SIG-M5 (cell line): ENCODE measurements around the gene LRP6.
"Not testable (repeated sequence)": the region's sequence is repeated elsewhere in the genome, so short reads cannot be mapped to it uniquely, and the experiment has no call there.

Source experiments
- DNase-seq: peaks from one replicate; lab custom pipeline; 2025; lab: John Stamatoyannopoulos, UW

LRP6 gene

DNA sequence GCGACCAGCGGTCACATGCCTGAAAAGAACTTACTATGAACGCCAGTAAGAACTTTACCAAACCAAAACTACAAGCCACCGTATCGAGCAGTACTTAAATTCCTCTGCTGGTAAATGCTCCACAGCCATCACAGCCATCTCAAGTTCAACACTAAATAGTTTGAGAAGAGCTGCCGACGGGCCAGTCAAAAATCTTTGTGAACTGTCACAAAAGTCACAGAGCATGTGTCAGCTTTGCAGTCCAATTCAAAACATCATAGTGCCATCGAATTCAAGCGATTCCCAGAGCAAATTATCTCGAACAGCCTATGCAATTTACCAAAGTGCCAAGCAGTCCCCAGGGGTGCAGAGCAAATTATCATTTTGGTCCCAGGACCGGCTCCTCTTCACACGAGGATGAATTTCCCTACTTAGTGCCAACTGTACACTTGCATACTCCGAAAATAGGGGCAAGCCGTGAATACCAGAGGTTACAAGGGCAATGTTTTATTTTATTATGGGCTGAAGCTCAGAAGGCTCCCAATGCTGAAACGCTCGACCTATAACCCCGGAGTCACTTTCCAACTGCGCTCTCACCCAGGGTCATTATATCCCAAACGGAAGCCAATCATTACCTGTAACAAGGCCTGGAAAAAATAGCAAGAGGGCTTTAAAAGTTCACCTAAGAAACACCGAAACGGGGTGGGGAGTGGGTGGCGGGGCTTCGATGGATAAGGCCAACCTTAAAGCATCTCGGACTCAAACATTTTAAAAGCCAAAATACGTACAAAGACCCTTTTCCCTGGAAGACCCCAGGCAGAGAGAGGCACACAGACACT lies 1.1 kb downstream of the LRP6 start:
- no peak for DNase-seq

DNA sequence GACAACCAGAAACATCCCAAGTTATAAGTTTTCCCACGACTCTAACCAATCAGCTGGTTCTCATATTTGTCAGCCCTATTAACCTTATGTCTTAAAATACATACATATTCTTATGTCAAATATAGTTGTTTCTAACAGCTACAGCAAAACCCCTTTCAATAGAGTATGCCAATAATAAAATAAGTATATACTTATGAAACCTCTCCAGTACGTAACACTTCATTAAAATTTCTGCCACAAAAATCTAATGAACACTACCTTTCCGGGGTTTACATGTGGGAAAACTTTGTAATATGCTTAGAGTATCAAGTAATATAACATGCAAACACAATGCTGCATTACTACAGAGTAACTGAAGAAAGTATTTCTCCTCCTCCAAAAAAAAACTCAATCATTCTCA lies 1.8 kb downstream of the LRP6 start:
- DNase-seq, result no peak

DNA sequence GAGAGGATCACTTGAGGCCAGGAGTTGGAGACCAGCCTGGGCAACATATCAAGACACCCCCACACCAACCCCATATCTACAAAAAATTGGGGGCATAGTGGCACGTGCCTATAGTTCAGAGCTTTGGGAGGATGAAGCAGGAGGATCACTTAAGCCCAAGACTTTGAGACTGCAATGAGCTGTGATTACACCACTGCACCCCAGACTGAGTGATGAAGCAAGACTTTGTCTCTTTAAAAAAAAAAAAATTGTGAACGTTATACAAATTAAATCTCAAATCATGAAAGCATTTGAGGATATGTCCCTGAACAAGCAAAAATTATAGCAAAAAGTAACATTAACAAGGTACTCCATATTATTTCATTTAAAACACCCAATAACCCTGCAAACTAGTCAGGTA lies 2.9 kb downstream of the LRP6 start:
- no peak for DNase-seq

DNA sequence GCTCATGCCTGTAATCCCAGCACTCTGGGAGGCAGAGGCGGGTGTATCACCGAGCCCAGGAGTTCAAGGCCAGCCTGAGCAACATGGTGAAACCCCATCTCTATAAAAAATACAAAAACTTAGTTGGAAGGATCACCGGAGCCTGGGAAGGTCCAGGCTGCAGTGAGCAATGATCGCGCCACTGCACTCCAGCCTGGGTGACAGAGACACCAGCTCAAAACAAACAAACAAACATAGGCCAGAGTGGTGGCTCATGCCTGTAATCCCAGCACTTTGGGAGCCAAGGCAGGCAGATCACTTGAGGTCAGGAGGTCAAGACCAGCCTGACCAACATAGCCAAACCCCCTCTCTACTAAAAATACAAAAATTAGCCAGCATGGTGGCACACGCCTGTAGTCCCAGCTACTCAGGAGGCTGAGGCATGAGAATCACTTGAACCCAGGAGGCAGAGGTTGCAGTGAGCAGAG lies 10.5 kb downstream of the LRP6 start:
- not testable (repeated sequence) for DNase-seq

DNA sequence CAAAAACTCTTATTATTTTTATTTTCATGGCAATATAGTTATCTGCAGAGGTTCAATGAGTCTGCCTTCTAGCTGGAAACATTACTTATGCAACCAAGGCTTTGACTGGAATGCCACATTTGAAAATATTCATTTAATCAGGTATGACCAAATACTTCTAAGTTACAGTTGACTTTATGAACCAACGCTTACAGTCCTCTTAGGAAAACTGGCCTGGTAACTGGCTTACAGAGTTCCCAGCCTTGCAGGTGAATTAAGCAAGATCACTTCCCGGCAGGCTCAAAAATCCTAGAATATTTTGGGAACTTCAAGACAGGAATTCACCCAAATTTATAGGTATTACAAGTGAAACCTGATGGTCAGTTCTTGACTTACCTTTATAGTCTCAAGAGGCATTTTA lies 12.3 kb downstream of the LRP6 start:
- DNase-seq, result no peak

DNA sequence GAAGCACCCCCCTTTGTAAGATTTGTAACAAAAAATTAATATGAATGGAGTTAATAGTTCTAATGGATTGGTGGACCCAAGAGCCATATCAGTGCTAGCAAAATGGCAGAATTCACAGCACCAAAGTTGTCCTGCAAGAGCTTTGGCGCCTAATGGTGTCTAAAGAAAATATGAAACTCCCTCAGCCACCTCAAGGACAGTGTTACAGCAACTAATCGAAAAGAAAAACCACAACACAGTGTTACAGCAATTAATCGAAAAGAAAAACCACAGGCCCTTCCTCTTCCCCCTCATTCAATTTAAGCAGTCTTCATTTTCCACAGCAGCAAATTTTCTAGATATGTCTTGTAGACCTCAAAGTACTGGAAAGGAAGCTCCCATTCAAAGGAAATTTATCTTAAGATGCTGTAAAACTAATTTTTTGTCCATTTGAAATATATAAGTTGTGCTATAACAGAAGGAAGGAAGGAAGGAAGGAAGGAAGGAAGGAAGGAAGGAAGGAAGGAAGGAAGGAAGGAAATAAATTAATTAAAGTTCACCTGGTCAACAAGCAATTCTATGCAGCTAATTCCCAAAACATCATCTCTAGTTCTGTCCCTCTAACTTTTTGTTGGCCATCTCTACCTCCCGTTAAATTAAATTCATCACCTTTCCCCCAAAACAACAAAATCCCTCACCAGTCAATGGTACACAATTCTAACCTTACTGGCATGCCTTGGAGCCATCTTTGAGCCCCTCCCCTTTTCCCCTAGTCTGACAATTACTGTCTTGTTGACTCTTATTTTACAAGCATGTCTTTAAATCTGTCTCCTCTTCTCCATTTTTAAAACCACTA lies 17.4 kb downstream of the LRP6 start:
- no peak for DNase-seq

DNA sequence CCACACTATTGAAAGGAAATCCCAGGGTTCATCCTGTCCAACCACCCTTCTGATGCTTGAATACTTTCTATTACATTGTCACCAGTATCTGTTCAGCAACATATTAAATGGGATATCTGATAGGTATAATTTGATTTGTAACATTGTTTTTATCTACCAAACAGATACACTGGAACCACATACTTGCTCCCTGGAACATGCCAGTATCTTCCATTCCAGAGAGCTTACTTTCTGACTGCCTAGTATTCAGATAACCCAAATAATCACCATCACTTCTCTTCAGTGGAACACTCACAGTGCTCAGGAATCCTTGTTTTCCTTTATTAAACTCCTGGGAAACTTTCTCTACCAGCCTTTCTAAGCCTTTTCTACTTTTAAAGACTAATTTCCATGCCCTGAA lies 19.3 kb downstream of the LRP6 start:
- no peak for DNase-seq

DNA sequence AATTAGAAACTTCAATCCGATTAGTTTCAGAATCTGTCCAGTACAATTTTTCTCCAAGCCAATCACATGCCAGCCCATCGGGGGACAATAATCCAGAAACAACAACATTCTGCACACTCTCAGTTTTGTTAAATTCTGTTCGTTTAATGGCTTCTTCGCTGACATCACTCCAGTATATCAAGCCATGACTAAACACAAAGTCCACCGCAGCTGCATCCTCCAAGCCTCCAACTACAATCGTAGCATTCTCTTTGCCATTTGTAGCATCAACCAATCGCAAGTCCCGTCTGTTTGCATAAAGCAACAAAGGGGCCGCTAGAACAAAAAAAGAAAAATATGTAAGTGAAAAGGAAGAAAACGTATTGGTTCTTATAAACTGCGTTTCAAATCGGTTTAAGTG lies 22.5 kb downstream of the LRP6 start:
- no peak for DNase-seq

DNA sequence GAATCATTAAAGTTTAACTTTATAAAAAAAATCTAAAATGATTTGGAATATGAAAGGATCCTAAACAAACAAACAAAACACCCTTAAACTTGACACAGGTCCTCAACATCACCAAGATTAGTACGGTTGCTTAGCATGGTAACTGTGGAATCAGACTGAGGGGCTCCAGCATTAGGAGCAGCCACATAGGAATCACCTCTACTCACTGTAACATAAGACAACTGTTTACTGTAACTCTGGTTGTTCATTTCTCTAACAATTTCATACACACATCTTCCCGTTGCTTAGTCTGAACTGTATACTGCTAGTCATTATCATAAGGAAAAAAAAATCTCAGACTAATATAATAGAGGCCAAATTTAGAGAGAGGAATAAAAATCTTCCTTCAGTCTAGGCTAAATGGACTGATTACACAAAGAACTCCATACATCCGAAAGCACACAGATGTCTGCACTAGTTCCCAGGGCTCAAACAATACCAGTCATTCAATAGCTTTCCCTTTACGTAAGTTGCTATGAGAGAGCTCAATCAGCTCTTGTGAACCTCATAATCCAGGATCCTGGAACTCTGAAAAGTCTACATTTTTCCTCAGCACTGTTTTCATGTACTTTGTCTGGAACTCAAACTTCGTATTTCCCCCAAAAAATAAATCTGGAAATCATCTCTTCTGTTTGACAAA lies 26.0 kb downstream of the LRP6 start:
- no peak for DNase-seq

DNA sequence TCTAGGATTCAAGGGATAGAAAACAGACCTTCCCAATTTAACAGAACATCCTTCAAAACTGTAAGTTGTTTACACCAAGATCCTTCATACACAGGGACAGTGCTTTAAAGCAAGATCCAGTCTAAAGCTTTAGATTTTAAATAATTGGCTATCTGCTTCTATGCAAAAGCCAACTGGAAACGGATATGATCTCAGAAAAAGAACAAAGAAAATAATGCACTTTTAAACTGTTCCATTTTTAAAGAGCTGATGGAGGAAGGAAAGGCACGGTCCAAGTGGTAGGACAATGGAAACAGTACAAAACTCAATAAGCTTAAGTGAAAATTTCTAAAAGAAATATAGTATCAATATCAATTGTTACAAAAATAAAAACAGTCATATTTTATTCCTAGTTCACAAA lies 27.7 kb downstream of the LRP6 start:
- DNase-seq, result no peak

DNA sequence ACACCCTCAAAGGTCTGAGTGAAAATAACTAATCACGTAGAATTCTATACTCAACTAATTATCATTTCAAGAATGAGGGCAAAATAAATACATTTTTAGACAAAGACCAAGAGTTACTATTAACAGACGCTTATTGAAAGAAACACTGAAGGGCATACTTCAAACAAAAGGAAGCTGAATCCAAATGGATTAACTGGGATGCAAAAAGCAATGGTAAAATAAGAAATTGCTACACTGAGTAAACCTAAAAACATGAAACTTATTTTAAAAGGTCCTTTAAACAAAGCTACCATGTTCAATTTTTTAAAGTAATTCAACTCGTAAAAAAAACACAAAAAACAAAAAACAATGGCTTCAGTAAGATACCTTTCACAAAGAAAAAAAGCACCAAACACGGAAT lies 28.2 kb downstream of the LRP6 start:
- DNase-seq, result no peak

DNA sequence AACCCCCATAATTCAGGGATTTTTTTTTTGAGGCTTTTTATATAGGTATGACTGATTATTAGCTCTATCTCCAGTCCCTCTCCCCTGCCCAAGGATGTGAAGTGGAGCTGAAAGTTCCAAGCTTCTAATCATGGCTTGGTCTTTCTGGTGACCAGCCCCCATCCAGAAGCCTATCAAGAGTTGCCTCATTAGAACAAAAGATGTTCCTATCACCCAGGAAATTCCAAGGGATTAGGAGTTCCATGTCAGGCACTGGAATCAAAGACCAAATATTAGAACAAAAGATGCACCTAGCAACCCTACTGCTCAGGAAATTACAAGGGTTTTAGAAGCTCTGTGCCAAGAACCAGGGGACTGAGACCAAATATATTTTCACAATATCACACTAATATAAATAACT lies 29.9 kb downstream of the LRP6 start:
- no peak for DNase-seq

DNA sequence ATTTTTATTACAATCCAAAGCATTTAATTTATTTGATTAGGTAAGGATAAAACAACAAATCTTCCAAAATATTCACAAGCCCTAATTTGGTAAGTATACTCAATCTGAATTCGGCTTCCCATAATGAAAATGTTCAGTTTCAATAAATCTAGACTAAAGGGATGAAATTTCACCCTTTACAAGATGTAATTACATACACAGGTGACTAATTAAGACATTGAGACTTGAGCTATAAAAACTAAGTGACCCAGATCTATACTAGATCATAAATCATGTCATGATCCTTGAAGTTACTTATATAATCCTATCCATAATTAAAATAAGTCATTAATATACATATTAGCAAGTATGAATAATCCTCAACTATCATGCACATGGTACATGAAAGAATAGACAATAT lies 36.6 kb downstream of the LRP6 start:
- DNase-seq, result no peak

DNA sequence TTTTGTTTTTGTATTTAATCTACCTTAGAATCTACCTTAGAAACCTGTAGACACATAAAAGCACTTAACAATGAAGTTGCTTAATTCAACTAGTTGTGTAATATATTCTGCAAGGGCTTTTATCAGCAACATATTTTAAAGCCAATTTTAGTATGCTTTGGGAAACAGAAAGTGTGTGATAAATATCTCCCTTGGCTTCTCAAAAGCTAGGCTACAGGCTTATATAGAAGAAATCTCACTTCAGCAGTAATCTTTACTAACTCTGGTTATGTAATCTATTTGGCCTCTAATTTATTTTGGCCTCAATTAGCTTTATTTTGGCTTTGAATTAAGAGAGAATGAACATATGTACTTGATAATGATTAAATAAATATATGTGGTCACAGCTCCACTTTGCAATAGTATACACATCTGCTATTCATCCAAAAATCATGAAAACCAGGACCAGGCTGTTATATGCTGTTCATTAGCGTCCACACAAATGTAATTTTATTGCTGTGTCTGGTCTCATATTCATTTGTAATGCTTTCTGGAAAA lies 37.2 kb downstream of the LRP6 start:
- DNase-seq, result no peak

DNA sequence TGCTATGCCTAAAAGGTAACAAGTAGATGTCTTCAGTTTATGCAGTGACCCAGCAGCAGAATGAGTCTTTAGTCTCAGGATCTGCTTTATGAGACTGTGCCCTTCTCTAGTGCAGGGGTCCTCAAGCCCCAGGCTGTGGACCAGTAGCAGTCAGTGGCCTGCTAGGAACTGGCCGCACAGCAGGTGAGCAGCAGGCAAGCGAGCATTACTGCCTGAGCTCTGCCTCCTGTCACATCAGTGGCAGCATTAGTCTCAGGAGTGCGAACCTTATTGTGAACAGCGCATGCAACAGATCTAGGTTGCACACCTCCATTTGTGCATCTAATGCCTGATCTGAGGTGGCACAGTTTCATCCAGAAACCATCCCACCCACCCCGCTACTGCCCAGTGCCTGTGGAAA lies 38.4 kb downstream of the LRP6 start:
- no peak for DNase-seq

DNA sequence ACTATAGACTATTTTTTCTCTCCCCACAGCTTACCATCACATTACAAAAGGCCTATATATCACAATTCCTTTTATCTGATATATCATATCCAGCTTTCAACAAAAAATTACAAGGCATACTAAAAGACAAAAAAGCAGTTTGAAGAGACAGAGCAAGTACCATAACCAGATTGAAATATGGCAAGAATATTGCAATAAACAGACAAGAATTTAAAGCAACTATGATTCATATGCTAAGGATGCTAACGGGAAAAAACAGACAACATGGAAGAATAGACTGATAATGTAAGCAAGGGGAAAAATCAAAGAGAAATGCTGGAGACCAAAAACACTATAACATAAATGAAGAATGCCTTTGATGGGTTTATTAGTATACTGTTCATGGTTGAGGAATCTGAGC lies 40.7 kb downstream of the LRP6 start:
- DNase-seq, result no peak

DNA sequence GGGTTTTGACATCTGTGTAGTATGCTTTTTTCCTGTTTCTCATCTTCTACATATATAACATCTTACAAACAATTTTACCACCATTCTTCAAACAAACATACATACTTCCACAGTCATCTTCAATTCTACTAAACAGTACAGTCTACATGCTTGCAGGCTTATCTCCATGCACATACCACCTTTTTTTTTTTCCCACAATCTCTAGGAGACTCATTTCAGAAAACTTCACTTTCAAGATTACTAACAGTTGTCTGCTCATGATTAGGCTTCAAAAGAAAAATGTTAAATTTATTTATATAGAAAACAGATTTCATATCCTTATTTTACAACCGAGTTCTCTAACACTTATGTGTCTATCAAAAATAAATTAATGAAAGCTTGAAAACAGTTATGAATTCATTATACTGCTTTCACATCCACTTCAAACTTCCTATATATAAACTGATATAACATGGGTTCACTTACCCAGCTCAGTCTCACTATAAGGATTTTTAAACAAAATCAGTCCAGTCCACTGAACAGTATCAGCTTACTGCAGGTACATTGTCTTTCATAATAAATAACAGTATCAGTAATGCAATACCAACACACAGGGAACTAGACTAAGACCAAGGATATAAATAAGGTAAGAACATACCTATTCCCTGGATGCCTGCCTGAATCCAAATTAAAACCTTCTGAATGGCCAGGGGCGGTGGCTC lies 42.5 kb downstream of the LRP6 start:
- no peak for DNase-seq

DNA sequence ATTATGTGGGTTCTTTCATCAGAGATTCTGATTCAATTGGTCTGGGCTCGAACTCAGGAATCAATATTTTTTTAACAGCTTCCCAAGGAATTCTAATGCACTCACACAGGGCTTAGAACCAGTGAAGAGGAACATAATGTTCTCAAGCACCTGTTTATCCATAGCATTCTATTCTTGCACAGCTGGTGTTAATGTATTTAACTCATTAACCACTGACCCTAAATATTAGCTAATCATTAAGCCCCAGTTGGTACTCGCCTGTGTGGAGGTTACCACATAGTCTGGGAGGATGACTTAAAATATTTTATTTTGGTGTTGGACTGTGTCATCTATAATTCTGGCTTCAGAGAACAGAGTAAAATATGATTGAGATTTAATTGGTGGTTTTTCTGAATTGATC lies 45.3 kb downstream of the LRP6 start:
- no peak for DNase-seq

DNA sequence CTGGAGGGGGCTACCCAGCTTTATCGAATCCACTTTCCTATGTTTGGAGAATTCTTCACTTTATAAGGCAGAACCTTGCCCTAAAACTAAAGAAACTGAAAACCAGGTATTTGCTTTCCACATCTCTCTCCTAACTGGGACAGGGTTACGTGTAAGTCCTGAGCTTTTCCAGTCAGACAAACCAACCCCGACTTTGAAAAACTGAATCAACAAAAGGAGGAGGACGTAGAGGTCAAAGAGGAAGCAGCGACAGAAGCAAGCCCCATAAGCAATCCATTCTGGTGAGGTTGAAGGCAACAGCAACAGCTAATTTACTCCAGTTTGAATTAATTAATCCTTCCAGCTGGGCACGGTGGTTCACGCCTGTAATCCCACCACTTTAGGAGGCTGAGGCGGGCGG lies 47.2 kb downstream of the LRP6 start:
- no peak for DNase-seq

DNA sequence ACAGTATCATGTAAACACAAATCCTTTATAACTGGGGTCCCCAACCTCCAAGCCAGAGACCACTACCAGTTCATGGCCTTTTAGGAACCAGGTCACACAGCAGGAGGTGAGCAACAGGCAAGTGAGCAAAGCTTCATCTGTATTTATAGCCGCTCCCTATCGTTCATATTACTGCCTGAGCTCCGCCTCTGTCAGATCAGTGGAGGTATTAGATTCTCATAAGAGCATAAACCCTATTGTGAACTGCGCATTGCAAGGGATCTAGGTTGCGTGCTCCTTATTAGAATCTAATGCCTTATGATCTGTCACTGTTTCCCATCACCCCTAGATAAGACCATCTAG lies 49.9 kb downstream of the LRP6 start:
- DNase-seq, result no peak

DNA sequence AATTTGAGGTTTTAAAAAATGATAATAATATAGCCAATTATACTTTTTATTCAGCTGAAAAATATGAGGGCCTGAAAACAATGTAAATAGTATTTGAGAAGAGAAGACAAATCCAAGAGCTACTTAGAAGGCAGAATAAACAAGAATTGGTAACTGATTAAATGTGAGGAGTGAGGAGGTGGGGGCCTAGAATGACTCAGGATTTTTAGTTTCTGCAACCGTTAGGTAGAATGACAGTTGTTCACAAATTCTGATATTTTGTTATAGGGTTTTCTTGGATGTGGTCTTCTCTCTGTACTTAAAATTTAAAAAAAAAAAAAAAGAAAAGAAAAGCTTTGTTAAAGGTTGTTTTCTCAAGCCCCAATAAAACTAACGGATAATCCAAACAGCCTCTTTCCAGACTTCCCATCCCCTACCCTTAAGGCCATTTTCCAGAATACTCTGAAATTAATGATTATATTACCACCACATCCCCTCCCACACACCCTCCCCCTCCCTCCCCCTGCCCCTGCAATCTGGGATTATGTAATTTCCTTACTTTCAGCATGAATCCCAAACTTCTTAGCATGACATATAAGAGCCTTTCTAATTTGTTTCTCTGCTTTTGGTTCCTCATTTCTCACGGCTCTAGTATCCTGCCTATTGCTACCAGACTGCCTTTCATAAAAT lies 50.4 kb downstream of the LRP6 start:
- DNase-seq, result no peak
